Measurements from ENCODE around the gene TAS1R3.
A peak's percentile ranks its signal among the peaks of the same experiment; 100 is the strongest.
"Not testable (repeated sequence)": the region's sequence is repeated elsewhere in the genome, so short reads cannot be mapped to it uniquely, and the experiment has no call there.

TAS1R3 gene

GRCh38 chr1:1313500-1314236 is 17.4 kb upstream of the TAS1R3 start:
- TF ChIP-seq CTCF (conservative IDR thresholded peaks at IDR 0.05): no peak
- H3K27ac ChIP-seq: no peak overlapping the region

DNA sequence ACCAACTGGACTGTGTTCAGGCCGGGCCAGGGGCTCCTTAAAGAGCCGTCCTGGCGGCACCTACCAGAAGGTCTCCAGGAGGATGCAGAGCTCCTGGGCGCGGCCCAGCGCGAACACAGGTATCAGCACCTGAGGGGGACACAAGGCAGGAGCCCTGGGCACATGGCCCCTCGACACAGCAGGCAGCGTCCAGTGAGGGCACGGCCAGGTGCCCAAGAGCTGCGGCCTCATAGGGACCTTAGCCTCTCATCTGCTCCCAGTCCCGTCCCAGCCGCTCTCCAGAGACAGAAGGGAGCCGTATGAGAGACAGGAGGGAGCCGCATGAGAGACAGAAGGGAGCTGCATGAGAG is 16.9 kb upstream of the TAS1R3 start:
- TF ChIP-seq CTCF (conservative IDR thresholded peaks at IDR 0.05): no peak
- no peak overlapping the region for H3K27ac ChIP-seq

DNA sequence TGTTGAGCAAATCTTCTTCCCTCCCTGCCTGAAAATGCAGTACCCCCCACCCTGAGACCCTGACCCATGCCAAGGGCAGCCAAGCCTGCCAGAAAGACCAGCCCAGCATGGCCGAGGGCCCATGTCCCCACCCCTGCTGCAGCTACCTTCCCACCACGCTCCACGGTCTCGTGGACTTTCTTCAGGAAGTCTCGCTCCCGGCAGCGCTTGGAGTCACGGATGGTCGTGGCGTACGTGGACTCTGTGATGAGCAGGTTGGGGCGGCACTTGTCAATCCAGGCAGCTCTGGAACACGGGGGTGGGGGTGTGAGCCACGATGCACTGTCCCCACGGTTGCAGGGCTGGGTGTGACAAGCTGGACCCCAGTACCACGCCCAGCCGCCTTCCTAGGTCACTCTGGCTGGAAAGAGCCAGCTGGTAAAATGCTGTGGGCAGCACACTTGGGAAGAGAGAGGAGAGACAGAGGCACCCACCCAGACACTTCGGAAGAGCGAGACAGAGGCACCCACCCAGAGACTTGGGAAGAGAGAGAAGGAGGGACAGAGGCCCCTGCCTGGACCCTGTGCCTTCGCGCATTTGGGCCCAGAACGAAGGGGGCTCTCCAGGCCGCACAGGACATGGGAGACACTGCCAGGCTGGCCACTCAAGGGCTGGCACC is 16.3 kb upstream of the TAS1R3 start:
- H3K27ac ChIP-seq: no peak overlapping the region
- no peak for TF ChIP-seq CTCF (conservative IDR thresholded peaks at IDR 0.05)

DNA sequence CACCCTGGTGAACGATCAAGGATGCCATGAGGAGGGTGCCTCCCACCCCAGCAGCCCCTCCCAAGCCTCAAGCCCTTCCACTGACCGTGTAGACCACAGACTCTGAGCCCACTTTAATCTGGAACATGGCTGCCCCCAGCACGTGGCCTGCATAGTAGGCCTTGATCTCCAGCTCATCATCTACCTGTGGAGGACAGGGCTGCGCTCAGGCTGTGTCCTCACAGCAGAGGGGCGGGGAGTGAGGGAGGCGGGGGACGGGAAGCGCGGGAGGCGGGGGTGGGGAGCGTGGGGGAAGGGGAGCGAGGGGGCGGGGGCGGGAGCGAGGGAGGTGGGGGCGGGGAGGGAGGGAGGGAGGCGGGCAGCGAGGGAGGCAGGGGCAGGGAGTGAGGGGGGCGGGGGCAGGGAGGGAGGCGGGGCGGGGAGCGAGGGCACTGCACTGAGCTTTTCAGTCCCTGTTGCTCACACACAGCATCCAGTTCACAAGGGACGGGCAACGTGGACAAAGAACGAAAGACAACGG is 15.6 kb upstream of the TAS1R3 start:
- no peak overlapping the region for H3K27ac ChIP-seq

DNA sequence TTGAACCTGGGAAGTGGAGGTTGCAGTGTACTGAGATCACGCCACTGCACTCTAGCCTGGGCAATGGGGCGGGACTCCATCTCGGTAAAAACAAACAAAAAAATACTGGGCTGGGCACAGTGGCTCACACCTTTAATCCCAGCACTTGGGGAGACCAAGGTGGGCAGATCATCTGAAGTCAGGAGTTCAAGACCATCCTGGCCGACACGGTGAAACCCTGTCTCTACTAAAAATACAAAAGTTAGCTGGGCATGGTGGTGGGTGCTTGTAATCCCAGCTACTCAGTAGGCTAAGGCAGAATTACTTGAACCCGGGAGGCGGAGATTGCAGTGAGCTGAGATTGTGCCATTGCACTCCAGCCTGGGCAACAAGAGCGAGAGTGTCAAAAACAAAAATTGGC is 14.9 kb upstream of the TAS1R3 start:
- not testable (repeated sequence) for H3K27ac ChIP-seq

More for the DNA sequence above, 15.6 kb upstream of the TAS1R3 start:
- no peak for TF ChIP-seq CTCF (conservative IDR thresholded peaks at IDR 0.05)

DNA sequence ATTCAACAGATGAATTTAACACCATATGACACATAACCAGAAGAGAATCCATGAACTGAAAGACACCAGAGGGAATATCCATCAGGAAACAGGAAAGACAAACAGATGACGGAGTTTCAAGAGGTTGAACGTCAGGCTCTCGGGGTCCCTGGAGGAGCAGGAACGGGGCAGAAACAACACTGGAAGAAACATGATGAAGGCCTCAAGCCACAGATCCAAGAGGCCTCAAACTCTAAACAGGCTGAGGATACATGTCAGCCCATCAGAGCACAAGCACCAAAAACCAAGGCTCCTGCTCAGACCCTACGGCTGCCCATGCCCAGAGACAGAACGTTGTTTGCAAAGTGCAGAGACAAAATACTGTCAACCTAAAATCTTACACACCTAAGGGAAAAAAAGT is 13.7 kb upstream of the TAS1R3 start:
- peak overlapping the region; percentile 49 for H3K27ac ChIP-seq
- TF ChIP-seq CTCF (conservative IDR thresholded peaks at IDR 0.05): no peak

- no peak for TF ChIP-seq CTCF (conservative IDR thresholded peaks at IDR 0.05)
Measured at GRCh38 chr1:1318131-1318652, 12.9 kb upstream of the TAS1R3 start.

More at GRCh38 chr1:1318131-1318652, 12.9 kb upstream of the TAS1R3 start:
- H3K27ac ChIP-seq: peak overlapping the region; percentile 49

All from VCaP (cell line).